Tibial artery (tissue), 4 donors: ENCODE data around the gene SH3GLB1.
A peak's percentile ranks its signal among the peaks of the same experiment; 100 is the strongest.

Source experiments
- DNase-seq, 2 donors: peaks; one replicate each; pipeline ENCODE4 v3.0.0-alpha.2; 2019
- H3K27ac ChIP-seq, 2 donors: fragments of 200-600 bp; sonication (generic) in 1 of 2; 1 replicate in 1 of 2; 2 replicates in 1 of 2; pipeline ENCODE4 v1.5.1; 2018 to 2019; ENCODE audit warnings: mild to moderate bottlenecking in 1 of 2
- H3K27me3 ChIP-seq, 2 donors: fragments of 200-600 bp; sonication (generic) in 1 of 2; one replicate each; pipeline versions ENCODE4 v1.5.1 to v1.6.0; 2016 to 2019
- H3K36me3 ChIP-seq, 3 donors: fragments of 200-600 bp; sonication (generic) in 2 of 3; one replicate each; pipeline ENCODE4 v1.5.1; 2016 to 2019; ENCODE audit warnings: mild to moderate bottlenecking in 2 of 3
- H3K4me1 ChIP-seq, 4 donors: fragments of 200-600 bp; sonication (generic) in 2 of 4; 1 replicate in 3 of 4; 2 replicates in 1 of 4; pipeline ENCODE4 v1.5.1; 2016 to 2019
- H3K4me3 ChIP-seq, 2 donors: fragments of 200-600 bp; sonication (generic) in 1 of 2; 1 replicate in 1 of 2; 2 replicates in 1 of 2; pipeline ENCODE4 v1.5.1; 2018 to 2019; ENCODE audit warnings: mild to moderate bottlenecking in 2 of 2
- H3K9me3 ChIP-seq, 3 donors: fragments of 200-600 bp; sonication (generic) in 1 of 3; one replicate each; pipeline ENCODE4 v1.5.1; 2016 to 2019
- intact Hi-C: fragments of 100-400 bp; cut with DNase I; formaldehyde crosslinking; loops from one replicate; pipeline ENCODE4 v1.15.0; 2023; ENCODE audit warnings: low total_unique reads
- TF ChIP-seq, protein P1 (sequence below), 2 experiments: fragments of 200-600 bp in 1 of 2; fragments of 450-650 bp in 1 of 2; IDR thresholded peaks; one replicate each; pipeline ENCODE4 v1.5.1; 2017 to 2019; ENCODE audit warnings: antibody characterized with exemption in 2 of 2, mild to moderate bottlenecking in 1 of 2, moderate library complexity in 1 of 2

SH3GLB1 gene

DNA sequence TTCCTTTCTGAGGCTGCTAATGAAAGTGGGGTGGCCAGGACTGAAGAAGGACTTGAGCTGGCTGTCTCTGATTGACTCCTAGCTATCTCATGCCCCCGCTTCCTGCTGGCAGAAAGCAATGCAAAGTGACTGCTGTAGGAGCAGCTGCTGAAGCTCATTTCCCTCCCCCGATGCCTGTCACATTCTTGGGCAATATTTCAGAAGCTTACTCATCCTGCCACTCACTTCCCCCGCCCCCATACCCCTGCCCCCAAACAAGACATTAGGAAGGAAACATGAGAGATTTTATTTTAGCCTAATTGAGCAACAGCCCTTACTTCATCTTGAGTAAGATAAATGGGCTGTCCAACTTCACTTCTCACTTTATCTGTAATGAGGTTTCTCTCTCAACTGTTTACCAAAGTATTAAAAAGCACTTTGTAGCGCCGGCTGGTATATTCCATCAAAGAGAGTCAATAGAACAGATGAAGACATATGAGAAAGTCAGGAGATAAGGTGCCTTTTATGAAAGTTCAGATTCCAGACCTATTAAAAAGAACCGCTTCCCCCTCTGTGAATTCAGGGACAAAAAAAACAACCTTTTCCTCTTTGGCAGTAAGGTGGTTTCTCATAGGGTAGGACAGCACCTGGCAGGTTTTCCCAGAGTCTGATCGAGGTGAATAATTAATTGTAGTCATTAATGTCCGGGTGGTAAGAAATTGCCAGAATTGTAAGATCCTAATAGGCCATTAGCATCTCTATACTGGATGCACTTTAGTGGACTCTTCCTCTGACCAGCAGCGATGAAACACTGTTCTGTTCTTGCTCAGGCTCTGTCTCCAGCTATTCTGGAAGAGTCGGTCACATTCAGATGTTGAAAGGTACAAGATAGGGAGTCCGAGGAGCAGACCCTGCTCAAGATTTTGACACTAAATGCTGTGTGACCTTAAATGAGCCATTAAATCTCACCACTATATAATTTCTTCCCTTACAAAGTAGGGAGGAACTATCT lies 70.2 kb downstream of the SH3GLB1 start:
- H3K27me3 ChIP-seq: no peaks in the 10 kb centered on the region
- peak overlapping the region in 1 of 2 donors; percentile 2 for H3K27ac ChIP-seq
- H3K4me3 ChIP-seq: no peak overlapping the region
- no peaks in the 10 kb centered on the region for H3K9me3 ChIP-seq
- TF ChIP-seq, protein P1, sequence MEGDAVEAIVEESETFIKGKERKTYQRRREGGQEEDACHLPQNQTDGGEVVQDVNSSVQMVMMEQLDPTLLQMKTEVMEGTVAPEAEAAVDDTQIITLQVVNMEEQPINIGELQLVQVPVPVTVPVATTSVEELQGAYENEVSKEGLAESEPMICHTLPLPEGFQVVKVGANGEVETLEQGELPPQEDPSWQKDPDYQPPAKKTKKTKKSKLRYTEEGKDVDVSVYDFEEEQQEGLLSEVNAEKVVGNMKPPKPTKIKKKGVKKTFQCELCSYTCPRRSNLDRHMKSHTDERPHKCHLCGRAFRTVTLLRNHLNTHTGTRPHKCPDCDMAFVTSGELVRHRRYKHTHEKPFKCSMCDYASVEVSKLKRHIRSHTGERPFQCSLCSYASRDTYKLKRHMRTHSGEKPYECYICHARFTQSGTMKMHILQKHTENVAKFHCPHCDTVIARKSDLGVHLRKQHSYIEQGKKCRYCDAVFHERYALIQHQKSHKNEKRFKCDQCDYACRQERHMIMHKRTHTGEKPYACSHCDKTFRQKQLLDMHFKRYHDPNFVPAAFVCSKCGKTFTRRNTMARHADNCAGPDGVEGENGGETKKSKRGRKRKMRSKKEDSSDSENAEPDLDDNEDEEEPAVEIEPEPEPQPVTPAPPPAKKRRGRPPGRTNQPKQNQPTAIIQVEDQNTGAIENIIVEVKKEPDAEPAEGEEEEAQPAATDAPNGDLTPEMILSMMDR (IDR thresholded peaks at IDR 0.05): no peak
- peaks cover 0 to 18% (median 9%) of the 10 kb centered on the region in 4 donors for H3K4me1 ChIP-seq
- H3K36me3 ChIP-seq: no peaks in the 10 kb centered on the region
- DNase-seq: peak; percentile 65 to 77
- intact Hi-C loops: no loop called here

GRCh38 chr1:86775395-86775794 lies 71.0 kb downstream of the SH3GLB1 start:
- Histone ChIP-seq H3K4me3 (no peak overlapping the region), H3K4me1 (peaks cover 0 to 18% (median 9%) of the 10 kb centered on the region in 4 donors), H3K27me3 (no peaks in the 10 kb centered on the region), H3K27ac (no peak overlapping the region), H3K9me3 (no peaks in the 10 kb centered on the region), H3K36me3 (no peaks in the 10 kb centered on the region)
- TF ChIP-seq, protein P1 (IDR thresholded peaks at IDR 0.05): no peak
- intact Hi-C loops: no loop called here
- no peak for DNase-seq

DNA sequence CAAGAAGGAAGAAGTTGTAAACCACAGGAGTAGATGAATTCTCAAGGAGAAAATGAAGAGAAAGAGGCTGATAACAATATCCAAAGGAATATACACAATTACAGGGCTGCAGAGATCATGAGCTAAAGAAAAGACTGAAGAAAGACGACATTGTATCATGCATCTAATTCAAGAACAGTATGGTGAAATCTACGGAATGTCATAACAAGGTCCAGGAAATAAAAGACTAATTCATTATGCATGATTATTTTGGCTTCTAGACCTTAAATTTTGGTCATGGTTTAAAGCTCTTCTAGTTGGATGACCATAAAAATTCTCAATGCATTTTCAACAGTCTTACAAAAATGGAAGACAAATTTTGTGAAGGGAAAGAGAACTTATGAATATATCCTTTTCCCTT lies 71.7 kb downstream of the SH3GLB1 start:
- no peak overlapping the region for H3K4me3 ChIP-seq
- TF ChIP-seq, protein P1 (IDR thresholded peaks at IDR 0.05): no peak
- H3K9me3 ChIP-seq: no peaks in the 10 kb centered on the region
- no peaks in the 10 kb centered on the region for H3K36me3 ChIP-seq
- intact Hi-C loops: no loop called here
- DNase-seq: no peak
- no peaks in the 10 kb centered on the region for H3K27me3 ChIP-seq
- no peak overlapping the region for H3K27ac ChIP-seq
- peaks cover 0 to 18% (median 9%) of the 10 kb centered on the region in 4 donors for H3K4me1 ChIP-seq

- Histone ChIP-seq H3K4me1 (peaks cover 0 to 12% (median 6%) of the 10 kb centered on the region in 4 donors), H3K9me3 (no peaks in the 10 kb centered on the region), H3K27me3 (no peaks in the 10 kb centered on the region), H3K36me3 (no peaks in the 10 kb centered on the region), H3K4me3 (no peak overlapping the region), H3K27ac (no peak overlapping the region)
- TF ChIP-seq, protein P1 (IDR thresholded peaks at IDR 0.05): no peak
- intact Hi-C loops: no loop called here
- DNase-seq: no peak
Observed at GRCh38 chr1:86778569-86779239, 74.3 kb downstream of the SH3GLB1 start.

- Histone ChIP-seq H3K4me1 (peaks cover 0 to 4% (median 2%) of the 10 kb centered on the region in 4 donors), H3K27ac (no peak overlapping the region), H3K36me3 (no peaks in the 10 kb centered on the region), H3K9me3 (no peaks in the 10 kb centered on the region), H3K27me3 (no peaks in the 10 kb centered on the region), H3K4me3 (no peak overlapping the region)
- intact Hi-C loops: no loop called here
- TF ChIP-seq, protein P1 (IDR thresholded peaks at IDR 0.05): no peak
- no peak for DNase-seq
Observed at GRCh38 chr1:86779308-86780191, 75.2 kb downstream of the SH3GLB1 start.
